ENCODE data around the gene PSMA1. TPM values are rescaled to one million over a fixed set of nuclear protein-coding genes. Genes with fewer than 3 reads are reported as not detected.

Gene PSMA1
- total RNA-seq, 4 donors from 2014 or later, result 12.1 to 112 (median 70.4) TPM

- Histone ChIP-seq H3K27ac (peak overlapping the region; percentile 46 to 68 (median 63)), H3K27me3 (no peaks in the 10 kb centered on the region), H3K36me3 (no peaks in the 10 kb centered on the region), H3K9me3 (no peaks in the 10 kb centered on the region), H3K4me3 (no peak overlapping the region), H3K4me1 (peaks cover 3 to 15% (median 9%) of the 10 kb centered on the region in 4 donors)
- in situ Hi-C loops (cut with MboI; ENCODE audit: low pct_ligation_motif_present in 1 of 4, low pct_unique_long_range_greater_than_20kb in 1 of 4, low sequenced_read_pairs in 3 of 4) (loop anchor here in 2 of 4 donors (10.0 to 25.0 kb wide), 2 partner anchors 93 to 211 kb away; partner anchors contain the start of gene PDE3B (in 1 of the 2)), intact Hi-C loops (cut with DNase I; ENCODE audit: low total_unique reads) (no loop called here)
- TF ChIP-seq EP300 (IDR thresholded peaks at IDR 0.05; ENCODE audit: low read depth), result no peak
- no peak for TF ChIP-seq CTCF (IDR thresholded peaks at IDR 0.05)
- TF ChIP-seq POLR2AphosphoS5 (IDR thresholded peaks at IDR 0.05), result no peak
- no peak for TF ChIP-seq POLR2A (IDR thresholded peaks at IDR 0.05)
- DNase-seq, result no peak
- WGBS, 2 donors (ENCODE audit: low coverage in 1 of 2), result 65% methylated on average over 2 of the region's 2 CpGs; no CpG with 5 or more reads in 1 of the 2 donors
Observed at GRCh38 chr11:14551380-14551779, 31.2 kb upstream of the PSMA1 start.

- Histone ChIP-seq H3K27ac (no peak overlapping the region), H3K27me3 (no peaks in the 10 kb centered on the region), H3K4me3 (no peak overlapping the region), H3K36me3 (no peaks in the 10 kb centered on the region), H3K4me1 (peaks cover 2 to 12% (median 5%) of the 10 kb centered on the region in 4 donors), H3K9me3 (no peaks in the 10 kb centered on the region)
- DNase-seq, result no peak
- in situ Hi-C loops (cut with MboI; ENCODE audit: low pct_ligation_motif_present in 1 of 4, low pct_unique_long_range_greater_than_20kb in 1 of 4, low sequenced_read_pairs in 3 of 4), result loop anchor here in 3 of 4 donors (10.0 to 25.0 kb wide), 3 partner anchors 87 to 212 kb away; partner anchors contain the start of gene PDE3B (in 2 of the 3)
- intact Hi-C loops (cut with DNase I; ENCODE audit: low total_unique reads), result loop anchor here (5.0 kb wide), 1 partner anchor 92 kb away; the partner anchor contains the start of gene PDE3B
- no peak for TF ChIP-seq CTCF (IDR thresholded peaks at IDR 0.05)
- no peak for TF ChIP-seq EP300 (IDR thresholded peaks at IDR 0.05; ENCODE audit: low read depth)
- TF ChIP-seq POLR2AphosphoS5 (IDR thresholded peaks at IDR 0.05), result no peak
- no peak for TF ChIP-seq POLR2A (IDR thresholded peaks at IDR 0.05)
- WGBS, 2 donors (ENCODE audit: low coverage in 1 of 2), result 79 to 84% methylated on average over 3 to 4 of the region's 4 CpGs
Observed at GRCh38 chr11:14549891-14550290, 29.7 kb upstream of the PSMA1 start.

- H3K36me3 ChIP-seq, result no peaks in the 10 kb centered on the region
- H3K9me3 ChIP-seq, result no peaks in the 10 kb centered on the region
- in situ Hi-C loops (cut with MboI; ENCODE audit: low pct_ligation_motif_present in 1 of 4, low pct_unique_long_range_greater_than_20kb in 1 of 4, low sequenced_read_pairs in 3 of 4) (loop anchor here in 1 of 4 donors (25.0 kb wide), 1 partner anchor 90 kb away; the partner anchor contains the start of gene PDE3B), intact Hi-C loops (cut with DNase I; ENCODE audit: low total_unique reads) (loop anchor here (5.0 kb wide), 1 partner anchor 95 kb away; the partner anchor contains the start of gene PDE3B)
- TF ChIP-seq POLR2A (IDR thresholded peaks at IDR 0.05) (no peak), POLR2AphosphoS5 (IDR thresholded peaks at IDR 0.05) (no peak), EP300 (IDR thresholded peaks at IDR 0.05; ENCODE audit: low read depth) (no peak), CTCF (IDR thresholded peaks at IDR 0.05) (no peak)
- H3K27me3 ChIP-seq, result no peaks in the 10 kb centered on the region
- H3K4me3 ChIP-seq, result no peak overlapping the region
- H3K27ac ChIP-seq, result no peak overlapping the region
- DNase-seq, result no peak
- peaks cover 0 to 30% (median 17%) of the 10 kb centered on the region in 4 donors for H3K4me1 ChIP-seq
- WGBS, 2 donors (ENCODE audit: low coverage in 1 of 2), result 81% methylated on average over 2 of the region's 2 CpGs; no CpG with 5 or more reads in 1 of the 2 donors
Observed at GRCh38 chr11:14547440-14547839, 27.3 kb upstream of the PSMA1 start.

GRCh38 chr11:14546672-14547071, 26.5 kb upstream of the PSMA1 start:
- Histone ChIP-seq H3K27me3 (no peaks in the 10 kb centered on the region), H3K4me1 (peaks cover 0 to 37% (median 23%) of the 10 kb centered on the region in 4 donors), H3K4me3 (no peak overlapping the region), H3K27ac (no peak overlapping the region), H3K9me3 (no peaks in the 10 kb centered on the region), H3K36me3 (no peaks in the 10 kb centered on the region)
- no peak for TF ChIP-seq POLR2A (IDR thresholded peaks at IDR 0.05)
- TF ChIP-seq CTCF (IDR thresholded peaks at IDR 0.05), result no peak
- no peak for TF ChIP-seq EP300 (IDR thresholded peaks at IDR 0.05; ENCODE audit: low read depth)
- no peak for TF ChIP-seq POLR2AphosphoS5 (IDR thresholded peaks at IDR 0.05)
- in situ Hi-C loops (cut with MboI; ENCODE audit: low pct_ligation_motif_present in 1 of 4, low pct_unique_long_range_greater_than_20kb in 1 of 4, low sequenced_read_pairs in 3 of 4) (loop anchor here in 1 of 4 donors (25.0 kb wide), 1 partner anchor 91 kb away; the partner anchor contains the start of gene PDE3B), intact Hi-C loops (cut with DNase I; ENCODE audit: low total_unique reads) (loop anchor here (5.0 kb wide), 1 partner anchor 96 kb away; the partner anchor contains the start of gene PDE3B)
- no peak for DNase-seq

All from transverse colon (tissue), 4 donors.